GM23248 (cell line): ENCODE measurements around the gene ANKRD62. TPM values are rescaled to one million over a fixed set of nuclear protein-coding genes. Genes with fewer than 3 reads are reported as not detected.

Experiments used
- DNase-seq: peaks from one replicate; pipeline ENCODE4 v3.0.0-alpha.2; 2015
- H2AFZ ChIP-seq: fragments of 200-600 bp; sonication (generic); 2 replicates; pipeline ENCODE4 v1.6.1; 2016; ENCODE audit warnings: antibody characterized with exemption
- H3F3A ChIP-seq: fragments of 200-600 bp; sonication (generic); 2 replicates; pipeline ENCODE4 v1.6.1; 2016; ENCODE audit warnings: mild to moderate bottlenecking, antibody characterized with exemption, mixed run types; ENCODE audit not compliant: insufficient read depth
- H3K27ac ChIP-seq: fragments of 200-600 bp; sonication (generic); 2 replicates; pipeline ENCODE4 v1.5.1; 2016; ENCODE audit warnings: mild to moderate bottlenecking
- H3K27me3 ChIP-seq: fragments of 200-600 bp; sonication (generic); replicated peaks from 2 replicates; pipeline ENCODE4 v1.6.1; 2016; ENCODE audit warnings: mild to moderate bottlenecking; ENCODE audit not compliant: insufficient read depth
- H3K36me3 ChIP-seq: fragments of 200-600 bp; sonication (generic); 2 replicates; pipeline ENCODE4 v1.6.1; 2016; ENCODE audit warnings: low read depth, mild to moderate bottlenecking
- H3K4me1 ChIP-seq: fragments of 200-600 bp; sonication (generic); 2 replicates; pipeline ENCODE4 v1.6.1; 2016; ENCODE audit warnings: mild to moderate bottlenecking; ENCODE audit not compliant: insufficient read depth
- H3K4me2 ChIP-seq: fragments of 200-600 bp; sonication (generic); one replicate; pipeline ENCODE4 v1.6.1; 2016; ENCODE audit warnings: mild to moderate bottlenecking; ENCODE audit not compliant: unreplicated experiment
- H3K4me3 ChIP-seq: fragments of 200-600 bp; sonication (generic); 2 replicates; pipeline ENCODE4 v1.5.1; 2016; ENCODE audit warnings: mild to moderate bottlenecking
- H3K79me2 ChIP-seq: fragments of 200-600 bp; sonication (generic); 2 replicates; pipeline ENCODE4 v1.6.1; 2016; ENCODE audit warnings: mild to moderate bottlenecking; ENCODE audit not compliant: insufficient read depth
- H3K9ac ChIP-seq: fragments of 200-600 bp; sonication (generic); 2 replicates; pipeline ENCODE4 v1.6.1; 2016; ENCODE audit warnings: mild to moderate bottlenecking
- H3K9me2 ChIP-seq: fragments of 200-600 bp; sonication (generic); 2 replicates; pipeline ENCODE4 v1.6.1; 2016; ENCODE audit warnings: mixed run types, mild to moderate bottlenecking, moderate library complexity; ENCODE audit not compliant: insufficient read depth
- H3K9me3 ChIP-seq: fragments of 200-600 bp; sonication (generic); one replicate; pipeline ENCODE4 v1.6.1; 2017; ENCODE audit warnings: low read depth
- H4K20me1 ChIP-seq: fragments of 200-600 bp; sonication (generic); 2 replicates; pipeline ENCODE4 v1.6.0; 2016; ENCODE audit not compliant: insufficient read depth
- EZH2 ChIP-seq: fragments of 200-600 bp; sonication (generic); IDR thresholded peaks from 2 replicates; pipeline ENCODE4 v1.6.1; 2018; ENCODE audit warnings: antibody characterized with exemption, mild to moderate bottlenecking; ENCODE audit not compliant: insufficient read depth, poor library complexity, severe bottlenecking
- EZH2phosphoT487 ChIP-seq: fragments of 200-600 bp; sonication (generic); IDR thresholded peaks from 2 replicates; pipeline ENCODE4 v1.6.1; 2018; ENCODE audit warnings: antibody characterized with exemption, moderate library complexity, mild to moderate bottlenecking, low read depth; ENCODE audit not compliant: insufficient read depth
- WGBS, 2 experiments: methylation state at CpG; one replicate each; pipeline ENCODE4 v1.1.6; 2015 to 2017; ENCODE audit warnings: low lambda C conversion rate in 2 of 2, low coverage in 1 of 2; ENCODE audit errors: missing lambda C conversion rate in 2 of 2; 5-methylcytosine and 5-hydroxymethylcytosine counted together
- in situ Hi-C: fragments of 300-500 bp; cut with MboI; formaldehyde crosslinking; loops from 2 replicates; pipeline ENCODE4 v1.15.0; 2020
- polyA plus RNA-seq: library from polyadenylated mRNA; unstranded; fragments of >200 nt; fragmentation: Nextera tagmentation; extraction: Ambion mirVana; gene quantifications from 2 replicates; pipeline ENCODE4 v1.2.1, GENCODE V29; 2016
- total RNA-seq: library from RNA; depleted of rRNA; stranded (reverse); fragments of >200 nt; shearing (Covaris generic); gene quantifications from 2 replicates; pipeline ENCODE4 v1.2.3, GENCODE V29; 2014

ANKRD62 gene
- total and polyA plus RNA-seq, 2 experiments from 2014 or later = not detected

DNA sequence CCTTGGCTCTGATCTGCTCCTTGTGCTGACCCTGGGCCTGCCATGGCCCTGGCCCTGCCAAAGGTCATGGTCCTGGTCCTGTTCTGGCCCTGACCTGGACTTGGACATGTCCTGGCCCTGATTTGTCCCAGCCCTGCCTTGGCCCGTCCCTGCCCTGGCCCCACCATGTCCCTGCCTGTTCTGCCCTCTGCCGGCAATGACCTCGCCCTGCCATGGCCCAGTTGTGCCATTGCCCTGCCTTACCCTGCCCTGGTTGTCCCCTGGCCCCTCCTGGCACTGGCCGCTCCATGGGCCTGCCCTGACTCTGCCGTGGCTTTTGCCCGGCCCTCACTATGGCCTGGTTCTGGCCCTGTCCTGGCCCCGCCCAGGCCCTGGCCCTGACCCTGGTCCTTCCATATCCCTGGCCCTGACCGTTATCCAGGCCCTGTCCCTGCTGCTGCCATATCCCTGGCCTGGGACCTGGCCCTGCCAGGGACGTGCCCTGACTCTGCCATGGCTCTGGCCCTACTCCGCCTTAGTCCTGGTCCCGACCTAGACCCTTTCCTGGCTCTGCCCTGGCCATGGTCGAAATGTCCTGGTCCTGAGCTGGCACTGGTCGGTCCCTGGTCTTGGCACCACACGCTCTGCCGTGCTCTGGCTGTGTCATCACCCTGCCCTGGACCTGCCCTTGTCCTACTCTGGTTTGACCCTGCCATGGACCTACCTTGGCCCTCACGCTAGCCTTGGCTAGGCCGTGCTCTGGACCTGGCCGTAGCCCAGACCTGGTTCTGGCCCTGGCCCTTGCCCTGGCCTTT is 6.8 kb upstream of the ANKRD62 start:
- 83 to 89% methylated on average over 16 to 18 of the region's 18 CpGs for WGBS, 2 experiments
- H3K27ac ChIP-seq = no peak overlapping the region
- H3K4me3 ChIP-seq = no peak overlapping the region
- TF ChIP-seq EZH2 (no peak), EZH2phosphoT487 (no peak)
- in situ Hi-C loops = no loop called here
- DNase-seq = no peak
- no peak overlapping the region for H3K4me2 ChIP-seq
- no peaks in the 10 kb centered on the region for H3K4me1 ChIP-seq
- H3K9ac ChIP-seq = no peak overlapping the region
- no peak overlapping the region for H2AFZ ChIP-seq
- H3K9me2 ChIP-seq = no peaks in the 10 kb centered on the region
- no peaks in the 10 kb centered on the region for H3K36me3 ChIP-seq
- no peaks in the 10 kb centered on the region for H3K9me3 ChIP-seq
- H3K27me3 ChIP-seq = no peaks in the 10 kb centered on the region
- no peaks in the 10 kb centered on the region for H4K20me1 ChIP-seq
- no peaks in the 10 kb centered on the region for H3F3A ChIP-seq
- no peaks in the 10 kb centered on the region for H3K79me2 ChIP-seq

DNA sequence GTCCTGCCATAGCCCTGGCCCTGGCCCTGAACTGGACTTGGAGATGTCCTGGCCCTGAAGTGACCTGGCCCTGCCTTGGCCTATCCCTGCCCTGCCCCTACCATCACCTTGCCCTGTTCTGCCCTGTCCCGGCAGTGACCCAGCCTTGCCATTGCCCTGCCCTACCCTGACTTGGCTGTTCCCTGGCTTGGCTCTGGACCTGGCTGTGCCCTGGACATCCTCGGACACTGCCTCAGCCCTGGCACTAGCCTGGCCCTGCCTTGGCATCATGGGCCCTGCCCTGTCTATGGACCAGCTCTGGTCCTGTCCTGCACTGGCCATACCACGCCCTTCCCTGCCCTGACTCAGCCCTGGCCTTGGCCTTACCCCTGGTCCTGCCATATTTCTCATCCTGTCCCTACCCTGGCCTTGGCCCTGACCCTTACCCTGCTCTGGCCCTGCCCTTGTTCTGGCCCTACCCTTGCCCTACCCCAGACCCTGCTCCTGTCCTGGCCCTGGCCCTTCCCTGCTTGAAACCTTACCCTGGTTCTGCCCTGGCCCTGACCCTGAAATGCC is 6.1 kb upstream of the ANKRD62 start:
- no peak for DNase-seq
- Histone ChIP-seq H3K4me2 (no peak overlapping the region), H3K9ac (no peak overlapping the region), H3K4me3 (no peak overlapping the region), H3K27ac (no peak overlapping the region), H3K9me2 (no peaks in the 10 kb centered on the region), H3K79me2 (no peaks in the 10 kb centered on the region), H3K27me3 (no peaks in the 10 kb centered on the region), H2AFZ (no peak overlapping the region), H3F3A (no peaks in the 10 kb centered on the region), H3K4me1 (no peaks in the 10 kb centered on the region), H4K20me1 (no peaks in the 10 kb centered on the region), H3K9me3 (no peaks in the 10 kb centered on the region), H3K36me3 (no peaks in the 10 kb centered on the region)
- TF ChIP-seq EZH2phosphoT487 (no peak), EZH2 (no peak)
- in situ Hi-C loops = no loop called here
- WGBS, 2 experiments = 67% methylated on average over 3 of the region's 3 CpGs

DNA sequence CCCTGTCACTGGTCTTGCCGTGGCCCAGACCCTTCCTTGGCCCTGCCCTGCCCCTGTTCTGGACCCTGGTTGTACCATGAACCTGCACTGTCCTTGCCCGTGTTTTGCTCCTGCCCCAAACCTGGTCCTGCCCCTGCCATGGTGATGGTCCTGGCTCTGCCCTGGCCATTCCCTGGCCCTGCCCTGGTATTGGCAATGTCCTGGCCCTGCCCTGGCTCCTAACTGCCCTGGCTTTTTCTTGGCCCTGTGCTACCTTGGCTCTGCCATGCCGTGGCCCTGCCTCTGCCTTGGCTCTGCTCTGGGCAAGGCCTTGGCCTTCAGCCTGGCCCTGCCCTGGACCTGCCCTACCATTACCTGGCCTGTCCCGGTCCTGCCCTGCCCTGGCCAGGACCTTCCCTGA is 5.5 kb upstream of the ANKRD62 start:
- H3K9me3 ChIP-seq = no peaks in the 10 kb centered on the region
- no peaks in the 10 kb centered on the region for H4K20me1 ChIP-seq
- no peak overlapping the region for H3K4me3 ChIP-seq
- DNase-seq = no peak
- no peak overlapping the region for H3K4me2 ChIP-seq
- H3K79me2 ChIP-seq = no peaks in the 10 kb centered on the region
- no peaks in the 10 kb centered on the region for H3F3A ChIP-seq
- H3K9me2 ChIP-seq = no peaks in the 10 kb centered on the region
- WGBS, 2 experiments = 65 to 77% methylated on average over 4 of the region's 4 CpGs
- H2AFZ ChIP-seq = no peak overlapping the region
- no peak for TF ChIP-seq EZH2phosphoT487
- TF ChIP-seq EZH2 = no peak
- in situ Hi-C loops = no loop called here
- H3K36me3 ChIP-seq = no peaks in the 10 kb centered on the region
- no peak overlapping the region for H3K27ac ChIP-seq
- H3K4me1 ChIP-seq = no peaks in the 10 kb centered on the region
- H3K9ac ChIP-seq = no peak overlapping the region
- H3K27me3 ChIP-seq = no peaks in the 10 kb centered on the region

DNA sequence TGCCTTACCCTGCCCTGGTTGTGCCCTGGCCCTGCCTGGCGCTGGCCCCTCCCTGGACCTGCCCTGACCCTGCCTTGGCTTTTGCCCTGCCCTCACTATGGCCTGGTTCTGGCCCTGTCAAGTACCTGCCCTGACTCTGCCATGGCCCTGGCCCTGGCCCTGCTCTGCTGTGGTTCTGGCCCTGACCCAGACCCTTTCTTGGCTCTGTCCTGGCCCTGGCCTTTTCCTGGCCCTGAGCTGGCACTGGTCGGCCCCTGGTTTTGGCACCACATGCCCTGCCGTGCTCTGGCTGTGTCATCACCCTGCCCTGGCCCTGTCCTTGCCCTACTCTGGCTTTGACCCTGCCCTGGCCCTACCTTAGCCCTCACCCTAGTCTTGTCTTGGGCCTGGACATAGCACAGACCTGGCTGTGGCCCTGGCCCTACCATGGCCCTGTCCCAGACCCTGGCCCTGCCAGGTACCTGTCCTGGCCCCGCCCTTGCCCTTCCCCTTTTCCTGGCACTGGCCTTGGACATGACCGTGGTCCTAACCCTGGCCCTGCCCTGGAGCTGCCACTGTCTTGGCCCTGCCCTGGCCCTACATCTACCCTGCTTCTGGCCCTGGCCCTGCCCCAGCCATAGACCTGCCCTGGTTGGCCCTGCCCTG is 4.8 kb upstream of the ANKRD62 start:
- no peaks in the 10 kb centered on the region for H3K9me3 ChIP-seq
- no peaks in the 10 kb centered on the region for H3K9me2 ChIP-seq
- H4K20me1 ChIP-seq = no peaks in the 10 kb centered on the region
- 46 to 48% methylated on average over 5 of the region's 5 CpGs for WGBS, 2 experiments
- TF ChIP-seq EZH2phosphoT487 = no peak
- no peak for TF ChIP-seq EZH2
- H3K4me2 ChIP-seq = no peak overlapping the region
- DNase-seq = no peak
- no peaks in the 10 kb centered on the region for H3F3A ChIP-seq
- H3K36me3 ChIP-seq = no peaks in the 10 kb centered on the region
- H3K27ac ChIP-seq = no peak overlapping the region
- in situ Hi-C loops = no loop called here
- H3K27me3 ChIP-seq = no peaks in the 10 kb centered on the region
- no peak overlapping the region for H3K9ac ChIP-seq
- H3K4me3 ChIP-seq = no peak overlapping the region
- H3K4me1 ChIP-seq = no peaks in the 10 kb centered on the region
- H3K79me2 ChIP-seq = no peaks in the 10 kb centered on the region
- no peak overlapping the region for H2AFZ ChIP-seq
